D721Med (cell line): ENCODE data around the gene ACSL1.
"Not testable (repeated sequence)": the region's sequence is repeated elsewhere in the genome, so short reads cannot be mapped to it uniquely, and the experiment has no call there.

Source experiments
- DNase-seq: peaks from one replicate; pipeline ENCODE4 v3.0.0; 2011; ENCODE audit warnings: low spot score; ENCODE audit not compliant: insufficient read length
- FAIRE-seq: peaks from 2 replicates; lab custom pipeline; 2011; peaks lifted over from hg19 to GRCh38; lab: Jason Lieb, UNC
- TF ChIP-seq, protein P1 (sequence below): IDR thresholded peaks from 2 replicates; pipeline ENCODE4 v1.5.1; 2012; ENCODE audit warnings: mild to moderate bottlenecking, control low read depth; ENCODE audit not compliant: insufficient read depth; ENCODE audit errors: missing control alignments

ACSL1 gene

DNA sequence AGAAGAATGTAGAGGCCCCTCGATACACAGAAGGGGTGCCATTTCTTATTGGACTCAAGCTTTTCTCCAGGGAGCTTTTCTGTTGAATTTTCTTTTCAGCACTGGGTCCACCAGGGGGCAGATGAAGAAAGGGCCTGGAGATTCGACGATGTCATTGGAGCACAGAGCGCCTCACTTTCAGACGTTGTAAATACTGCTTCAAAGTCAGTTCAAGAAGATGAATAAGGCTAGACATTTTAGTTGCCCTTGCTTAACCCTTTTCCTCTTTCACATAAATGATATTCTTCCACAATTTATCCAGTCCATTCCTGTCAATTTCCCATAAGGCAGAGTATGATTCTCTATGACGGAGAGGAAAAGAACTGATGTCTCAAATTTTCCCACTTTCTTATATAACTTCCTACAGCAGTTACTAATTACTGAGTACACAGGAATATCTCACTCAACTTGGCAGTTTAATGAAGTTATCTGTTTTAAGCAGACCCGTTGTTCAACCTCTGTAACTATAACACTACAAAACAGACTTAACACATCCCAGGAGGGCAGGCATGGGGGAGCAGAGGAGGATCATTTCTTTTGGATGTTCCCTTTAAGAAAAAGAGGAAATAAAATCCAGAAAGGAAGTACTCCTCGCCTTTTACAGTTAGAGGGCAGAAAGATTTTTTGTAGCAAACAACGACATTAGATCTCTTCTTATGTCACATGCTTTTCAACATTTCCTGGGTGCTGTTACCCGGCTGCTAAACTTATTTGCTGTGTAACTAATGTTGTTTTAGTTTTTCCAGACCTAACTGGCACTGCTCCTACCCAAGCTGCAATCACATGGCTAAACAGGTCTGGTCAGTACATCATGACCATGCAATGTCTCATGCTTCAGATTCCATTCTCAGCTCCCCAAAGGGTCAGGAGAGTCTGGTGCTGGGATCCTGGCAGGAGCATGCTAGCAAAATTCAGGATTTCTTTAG lies 79.7 kb downstream of the ACSL1 start:
- TF ChIP-seq, protein P1, sequence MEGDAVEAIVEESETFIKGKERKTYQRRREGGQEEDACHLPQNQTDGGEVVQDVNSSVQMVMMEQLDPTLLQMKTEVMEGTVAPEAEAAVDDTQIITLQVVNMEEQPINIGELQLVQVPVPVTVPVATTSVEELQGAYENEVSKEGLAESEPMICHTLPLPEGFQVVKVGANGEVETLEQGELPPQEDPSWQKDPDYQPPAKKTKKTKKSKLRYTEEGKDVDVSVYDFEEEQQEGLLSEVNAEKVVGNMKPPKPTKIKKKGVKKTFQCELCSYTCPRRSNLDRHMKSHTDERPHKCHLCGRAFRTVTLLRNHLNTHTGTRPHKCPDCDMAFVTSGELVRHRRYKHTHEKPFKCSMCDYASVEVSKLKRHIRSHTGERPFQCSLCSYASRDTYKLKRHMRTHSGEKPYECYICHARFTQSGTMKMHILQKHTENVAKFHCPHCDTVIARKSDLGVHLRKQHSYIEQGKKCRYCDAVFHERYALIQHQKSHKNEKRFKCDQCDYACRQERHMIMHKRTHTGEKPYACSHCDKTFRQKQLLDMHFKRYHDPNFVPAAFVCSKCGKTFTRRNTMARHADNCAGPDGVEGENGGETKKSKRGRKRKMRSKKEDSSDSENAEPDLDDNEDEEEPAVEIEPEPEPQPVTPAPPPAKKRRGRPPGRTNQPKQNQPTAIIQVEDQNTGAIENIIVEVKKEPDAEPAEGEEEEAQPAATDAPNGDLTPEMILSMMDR: peak; percentile 78
- DNase-seq (peak; percentile 72), FAIRE-seq (peak; percentile 87)

DNA sequence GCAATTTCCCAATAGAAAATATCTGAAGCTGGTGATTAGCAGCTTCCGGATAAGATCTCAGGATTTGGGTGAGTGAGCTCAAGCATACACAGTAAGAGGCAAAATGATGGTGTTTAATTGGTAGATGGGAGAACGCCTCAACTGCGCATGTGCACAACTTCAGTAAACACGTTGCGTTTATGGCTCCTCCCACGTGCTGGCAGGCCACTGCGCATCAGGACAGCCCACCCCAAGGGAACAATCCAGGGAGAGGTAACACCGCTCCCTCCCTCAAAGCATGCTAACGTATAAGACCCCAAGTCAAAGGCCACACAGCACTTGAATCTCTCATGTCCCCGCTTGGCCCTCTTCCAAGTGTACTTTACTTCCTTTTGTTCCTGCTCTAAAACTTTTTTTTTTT lies 81.5 kb downstream of the ACSL1 start:
- DNase-seq (no peak), FAIRE-seq (no peak)
- TF ChIP-seq, protein P1: no peak

DNA sequence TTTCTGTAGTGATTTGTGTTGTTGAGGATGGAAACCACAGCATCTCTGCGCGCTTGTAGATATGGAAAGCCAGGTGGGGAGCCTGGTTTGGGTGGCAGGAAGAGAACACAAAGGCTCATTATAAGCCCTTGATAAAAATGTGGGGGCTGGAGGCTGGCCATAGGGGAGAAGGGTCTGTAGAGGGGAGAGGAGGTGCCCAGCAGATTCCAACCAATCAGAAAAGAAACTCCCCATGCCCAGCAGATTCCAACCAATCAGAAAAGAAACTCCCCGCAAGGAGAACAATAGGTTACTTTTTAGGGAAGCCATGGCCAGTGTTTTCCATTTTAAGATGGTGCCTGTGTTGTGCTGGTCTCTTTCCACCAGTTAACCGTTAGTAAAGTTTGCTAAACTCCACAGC lies 82.1 kb downstream of the ACSL1 start:
- no peak for FAIRE-seq

DNA sequence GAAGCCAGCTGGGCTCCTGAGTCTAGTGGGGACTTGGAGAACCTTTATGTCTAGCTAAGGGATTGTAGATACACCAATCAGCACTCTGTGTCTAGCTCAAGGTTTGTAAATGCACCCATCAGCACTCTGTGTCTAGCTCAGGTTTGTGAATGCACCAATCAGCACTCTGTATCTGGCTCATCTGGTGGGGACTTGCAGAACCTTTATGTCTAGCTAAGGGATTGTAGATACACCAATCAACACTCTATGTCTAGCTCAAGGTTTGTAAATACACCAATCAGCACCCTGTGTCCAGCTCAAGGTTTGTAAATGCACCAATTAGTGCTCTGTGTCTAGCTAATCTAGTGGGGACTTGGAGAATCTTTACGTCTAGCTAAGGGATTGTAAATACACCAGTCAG lies 84.1 kb downstream of the ACSL1 start:
- not testable (repeated sequence) for DNase-seq, FAIRE-seq

More for the DNA sequence above, 82.1 kb downstream of the ACSL1 start:
- TF ChIP-seq, protein P1: no peak
- DNase-seq: no peak

DNA sequence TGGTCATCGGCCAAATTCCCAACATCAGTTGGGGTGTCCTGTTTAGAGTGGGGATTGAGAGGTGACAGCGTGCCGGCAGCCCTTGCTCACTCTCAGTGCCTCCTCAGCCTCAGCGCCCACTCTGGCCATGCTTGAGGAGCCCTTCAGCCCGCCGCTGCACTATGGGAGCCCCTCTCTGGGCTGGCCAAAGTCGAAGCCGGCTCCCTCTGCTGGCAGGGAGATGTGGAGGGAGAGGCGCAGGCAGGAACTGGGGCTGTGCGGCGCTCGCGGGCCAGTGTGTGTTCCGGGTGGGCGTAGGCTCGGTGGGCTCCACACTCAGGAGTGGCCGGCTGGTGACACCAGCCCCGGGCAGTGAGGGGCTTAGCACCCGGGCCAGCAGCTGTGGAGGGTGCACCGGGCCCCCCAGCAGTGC lies 84.8 kb downstream of the ACSL1 start:
- FAIRE-seq (no peak), DNase-seq (no peak)
- TF ChIP-seq, protein P1: no peak

DNA sequence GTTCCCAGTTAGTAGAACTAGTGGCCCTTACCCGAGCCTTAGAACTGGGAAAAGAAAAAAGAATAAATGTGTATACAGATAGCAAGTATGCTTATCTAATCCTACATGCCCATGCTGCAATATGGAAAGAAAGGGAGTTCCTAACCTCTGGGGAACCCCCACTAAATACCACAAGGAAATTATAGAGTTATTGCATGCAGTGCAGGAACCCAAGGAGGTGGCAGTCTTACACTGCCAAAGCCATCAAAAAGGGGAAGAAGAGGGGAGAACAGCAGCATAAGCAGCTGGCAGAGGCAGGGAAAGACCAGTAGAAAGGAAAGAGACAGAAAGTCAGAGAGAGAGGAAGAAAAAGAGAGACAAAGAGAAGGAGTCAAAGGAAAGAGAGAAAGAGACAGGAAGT lies 86.2 kb downstream of the ACSL1 start:
- DNase-seq, FAIRE-seq: not testable (repeated sequence)

DNA sequence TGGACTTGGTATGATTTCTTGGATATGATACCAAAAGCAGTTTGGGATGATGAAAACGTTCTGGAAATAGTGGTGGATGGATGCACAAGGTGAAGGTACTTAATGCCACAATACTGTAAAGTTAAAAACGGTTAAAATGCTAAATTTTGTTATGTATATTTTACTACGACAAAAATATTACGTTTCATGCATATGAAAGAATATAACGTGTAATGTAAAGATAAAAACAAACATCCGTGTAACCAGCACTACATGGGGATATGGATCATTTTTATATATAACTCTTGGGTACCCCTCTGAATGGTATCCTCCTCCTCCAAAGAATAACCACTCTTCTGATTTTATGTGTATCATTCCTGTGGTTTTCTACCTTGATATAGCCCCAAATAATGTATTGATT lies 91.0 kb downstream of the ACSL1 start:
- FAIRE-seq: no peak
- no peak for DNase-seq
- TF ChIP-seq, protein P1: no peak

DNA sequence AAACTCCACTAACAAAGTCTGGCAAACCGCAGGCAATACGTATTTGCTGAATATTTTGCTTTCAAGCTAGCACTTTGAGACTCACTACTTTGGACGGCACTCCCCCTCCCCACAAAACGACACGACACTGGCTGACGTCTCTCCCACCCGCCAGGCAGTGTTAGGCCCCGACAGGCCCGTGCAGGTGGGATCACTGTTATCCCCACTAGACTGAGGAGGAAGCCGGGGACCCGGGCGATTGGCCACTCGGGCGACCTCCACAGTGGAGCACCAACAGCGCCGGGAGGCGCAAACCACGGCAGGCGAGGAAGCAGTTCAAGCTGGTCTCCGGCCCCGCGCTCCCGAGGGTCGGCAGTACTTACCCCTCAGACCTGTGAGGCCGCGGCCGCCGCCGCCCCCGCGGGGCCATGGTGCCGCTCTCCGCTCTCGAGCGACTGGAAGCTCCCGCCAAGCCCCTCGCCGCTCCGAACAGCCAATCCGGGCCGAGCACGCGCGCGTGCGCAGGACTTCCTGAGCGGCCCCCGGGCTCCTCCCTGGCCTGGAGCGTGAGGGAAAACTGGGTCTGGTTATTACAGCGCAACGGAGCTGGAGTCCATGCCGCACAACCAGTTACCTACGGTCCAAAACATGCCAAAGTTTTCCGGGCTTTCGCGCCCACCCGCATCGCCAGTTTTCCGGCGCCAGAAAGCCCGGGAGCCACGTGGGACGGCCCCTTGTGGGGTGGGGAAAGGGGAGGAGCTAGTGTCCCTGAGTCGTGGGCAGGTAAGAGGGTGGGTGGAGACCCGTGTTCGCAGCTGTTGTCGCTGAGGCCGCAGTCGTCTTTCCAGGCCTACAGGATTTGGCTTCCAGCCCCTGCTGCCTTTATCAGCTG lies 91.9 kb downstream of the ACSL1 start, which contains the start of gene CENPU:
TSS of gene CENPU (minus strand) at position 443 of the 871 bp plus-strand sequence. CDS start at position 409, 34 bp downstream.
- DNase-seq (peak; percentile 92), FAIRE-seq (no peak)
- TF ChIP-seq, protein P1: no peak
